Measurements from ENCODE around the gene HS3ST6.
"Not testable (repeated sequence)": the region's sequence is repeated elsewhere in the genome, so short reads cannot be mapped to it uniquely, and the experiment has no call there.

HS3ST6 gene

GRCh38 chr16:1924095-1924494 lies 5.9 kb upstream of the HS3ST6 start:
- DNase-seq, result no peak

DNA sequence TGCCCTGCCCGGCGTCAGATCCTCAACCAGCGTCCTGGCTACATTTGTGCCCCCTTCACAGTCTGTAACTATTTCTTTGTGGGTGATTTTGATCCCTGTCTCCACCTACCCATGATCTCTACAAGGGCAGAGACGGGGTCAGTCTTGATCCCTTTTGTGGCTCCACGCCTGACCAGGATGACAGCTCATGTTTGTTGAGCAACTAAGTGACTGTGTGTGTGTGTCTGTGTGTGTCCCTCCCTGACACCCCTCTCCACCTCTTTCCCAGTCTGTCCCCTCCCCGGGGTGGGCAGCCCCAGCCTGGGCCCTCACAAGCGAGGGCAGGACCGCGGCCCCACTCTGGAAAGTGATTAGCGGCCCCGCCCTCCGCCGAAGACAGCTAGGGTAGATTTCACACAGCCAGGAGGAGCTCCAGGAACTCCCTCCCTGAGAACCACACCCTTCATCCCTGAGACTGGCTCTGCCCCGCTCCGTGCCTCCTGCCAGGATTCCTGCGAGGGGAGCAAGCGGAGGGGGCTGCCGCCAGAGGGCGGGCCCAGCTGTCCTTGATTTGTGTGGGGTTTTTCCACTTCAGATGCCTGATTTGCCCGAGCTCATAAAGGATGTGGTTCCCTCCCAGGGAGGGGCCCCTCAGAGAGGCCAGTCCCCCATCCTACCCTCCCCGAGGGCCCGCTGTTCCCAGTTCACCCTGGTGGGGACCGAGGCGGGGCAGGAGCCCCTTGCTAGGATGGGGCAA lies 5.3 kb upstream of the HS3ST6 start:
- DNase-seq, result no peak

DNA sequence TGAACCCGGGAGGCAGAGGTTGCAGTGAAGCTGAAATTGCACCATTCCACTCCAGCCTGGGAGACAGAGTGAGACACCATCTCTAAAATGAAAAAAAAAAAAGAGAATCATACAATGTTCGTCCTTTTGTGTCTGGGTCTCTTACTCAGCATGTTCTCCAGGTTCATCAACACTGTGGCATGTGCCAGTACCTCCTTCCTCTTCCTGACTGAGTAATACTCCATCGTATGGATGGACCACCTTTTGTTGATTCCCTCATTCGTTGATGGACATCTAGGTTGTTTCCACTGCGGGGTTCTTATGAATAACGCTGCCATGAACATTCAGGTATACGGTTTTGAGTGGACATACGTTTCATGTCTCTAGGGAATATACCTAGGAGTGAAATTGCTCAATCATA lies 4.1 kb upstream of the HS3ST6 start:
- DNase-seq, result no peak

DNA sequence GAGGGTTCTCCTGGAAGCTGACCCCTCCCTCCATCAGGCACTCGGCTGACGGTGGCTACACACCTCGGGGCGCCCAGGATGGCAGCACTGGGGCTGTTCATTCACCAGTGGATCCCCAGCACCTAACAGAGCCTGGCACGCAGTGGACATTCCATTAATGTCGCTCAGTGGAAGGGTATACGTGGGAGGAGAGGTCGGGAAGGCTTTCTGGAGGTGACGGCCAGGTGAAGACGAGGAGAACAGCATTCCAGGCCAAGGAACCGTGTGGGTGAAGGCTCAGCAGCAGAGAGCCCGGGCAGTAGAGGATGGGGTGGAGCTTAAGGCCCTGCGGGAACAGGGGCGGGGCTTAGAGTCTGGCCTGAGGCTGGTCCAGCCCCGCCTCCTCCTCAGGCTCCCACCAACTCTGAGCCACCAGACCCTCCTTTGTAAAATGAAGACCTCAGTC lies 2.5 kb upstream of the HS3ST6 start:
- no peak for DNase-seq

- DNase-seq, result not testable (repeated sequence)
Observed at GRCh38 chr16:1920122-1920521, 1.9 kb upstream of the HS3ST6 start.

DNA sequence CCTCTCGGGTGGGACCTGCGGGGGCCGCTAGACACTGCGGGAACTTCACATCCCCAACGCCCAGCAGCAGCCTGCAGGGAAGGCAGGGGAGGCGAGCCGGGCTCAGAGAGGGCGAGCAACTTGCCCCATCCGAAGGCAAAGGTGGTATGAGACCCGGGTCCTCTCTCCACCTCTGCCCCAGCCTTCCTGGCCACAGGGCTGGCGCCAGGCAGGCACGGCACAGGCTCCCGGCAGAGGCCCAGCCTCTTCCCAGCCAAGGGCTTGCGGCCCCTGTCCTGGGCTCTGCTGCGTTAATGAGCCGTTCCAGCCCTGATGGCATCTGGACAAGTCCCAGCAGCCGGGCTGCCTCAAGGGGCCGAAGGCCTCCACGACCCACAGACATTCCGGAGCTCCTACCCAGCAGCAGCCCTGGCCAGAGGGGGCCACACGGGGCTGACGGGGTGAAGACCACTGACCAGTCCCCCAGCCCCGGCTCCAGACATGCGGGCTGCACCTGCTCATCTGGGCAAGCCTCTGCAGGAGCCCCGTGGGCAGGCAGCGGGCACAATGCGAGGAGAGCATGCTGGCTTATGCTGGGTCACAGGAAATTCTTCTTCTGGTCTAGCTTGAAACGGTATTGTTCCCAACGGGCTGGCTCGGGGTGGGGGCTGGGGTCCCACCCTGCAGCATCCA lies 1.2 kb upstream of the HS3ST6 start:
- no peak for DNase-seq

GRCh38 chr16:1917665-1918350 lies 407 bp downstream of the HS3ST6 start:
- no peak for DNase-seq

DNA sequence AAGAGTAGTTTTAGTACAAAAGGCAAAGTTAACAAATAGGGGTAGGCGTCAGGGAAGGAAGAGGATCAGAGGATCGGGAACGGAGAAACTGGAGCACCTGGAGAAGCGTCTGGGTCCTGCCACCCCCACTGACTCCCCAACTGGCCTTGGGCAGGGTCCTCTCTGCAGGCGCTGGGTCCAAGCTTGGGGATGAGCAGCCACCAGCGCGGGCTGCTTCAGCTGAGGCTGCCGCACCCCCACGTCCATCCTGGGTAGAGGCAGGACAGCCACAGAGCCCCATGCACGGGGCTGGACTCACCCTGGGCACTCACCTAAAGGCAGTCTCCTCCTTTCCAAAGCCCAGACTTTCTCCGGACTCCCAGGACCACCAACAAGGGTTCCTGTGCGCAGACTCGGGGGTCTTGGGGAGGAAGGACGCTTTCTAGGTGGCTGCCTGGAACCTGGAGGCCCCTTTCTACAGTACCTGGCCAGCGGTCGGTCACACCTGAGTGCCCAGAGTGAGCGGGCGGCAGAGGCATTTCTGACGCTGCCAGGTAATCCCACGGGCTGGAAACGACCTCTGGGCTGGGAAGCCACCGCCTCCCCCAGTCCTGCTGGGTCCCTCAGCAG lies 1.1 kb downstream of the HS3ST6 start:
- DNase-seq, result no peak

DNA sequence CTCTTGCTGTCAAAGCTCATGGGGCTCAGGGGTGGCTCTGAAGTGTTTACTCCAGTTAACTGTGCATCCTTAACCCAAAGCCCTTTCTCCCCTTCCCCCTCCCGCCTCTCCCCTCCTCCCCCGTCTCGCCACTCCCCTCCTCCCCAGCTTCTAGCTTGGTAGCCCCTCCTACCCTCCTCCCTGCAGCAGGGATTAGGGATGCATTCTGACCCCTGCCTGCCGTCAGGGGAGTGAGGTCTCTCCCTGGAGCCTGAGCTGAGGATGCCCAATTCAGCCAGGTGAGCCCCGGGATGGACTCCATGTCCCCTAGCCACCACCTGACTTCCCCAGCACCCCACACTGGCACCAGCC lies 1.6 kb downstream of the HS3ST6 start:
- no peak for DNase-seq

- DNase-seq, result no peak
Observed at GRCh38 chr16:1915732-1916639, 2.2 kb downstream of the HS3ST6 start.

GRCh38 chr16:1914988-1915387 lies 3.2 kb downstream of the HS3ST6 start:
- no peak for DNase-seq

- DNase-seq, result no peak
Observed at GRCh38 chr16:1914084-1914608, 4.1 kb downstream of the HS3ST6 start.

GRCh38 chr16:1913327-1914083 lies 4.7 kb downstream of the HS3ST6 start:
- peak; percentile 31 for DNase-seq

DNA sequence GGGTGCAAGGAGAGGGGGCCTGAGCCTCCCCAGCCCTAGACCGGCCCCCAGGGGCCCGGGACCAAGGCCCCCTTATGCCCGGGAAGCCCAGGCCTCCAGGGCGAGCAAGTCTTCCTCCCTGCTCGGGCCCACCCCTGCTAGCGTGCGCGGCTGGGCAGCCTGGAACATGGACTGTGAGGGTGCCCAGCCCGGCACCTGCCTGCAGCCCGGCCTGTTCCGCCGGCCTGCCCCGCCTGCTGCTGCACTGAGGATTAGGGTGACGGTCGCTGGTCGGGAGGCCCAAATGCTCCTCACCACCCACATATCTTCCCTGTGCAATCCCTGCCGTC lies 6.0 kb downstream of the HS3ST6 start:
- no peak for DNase-seq

DNA sequence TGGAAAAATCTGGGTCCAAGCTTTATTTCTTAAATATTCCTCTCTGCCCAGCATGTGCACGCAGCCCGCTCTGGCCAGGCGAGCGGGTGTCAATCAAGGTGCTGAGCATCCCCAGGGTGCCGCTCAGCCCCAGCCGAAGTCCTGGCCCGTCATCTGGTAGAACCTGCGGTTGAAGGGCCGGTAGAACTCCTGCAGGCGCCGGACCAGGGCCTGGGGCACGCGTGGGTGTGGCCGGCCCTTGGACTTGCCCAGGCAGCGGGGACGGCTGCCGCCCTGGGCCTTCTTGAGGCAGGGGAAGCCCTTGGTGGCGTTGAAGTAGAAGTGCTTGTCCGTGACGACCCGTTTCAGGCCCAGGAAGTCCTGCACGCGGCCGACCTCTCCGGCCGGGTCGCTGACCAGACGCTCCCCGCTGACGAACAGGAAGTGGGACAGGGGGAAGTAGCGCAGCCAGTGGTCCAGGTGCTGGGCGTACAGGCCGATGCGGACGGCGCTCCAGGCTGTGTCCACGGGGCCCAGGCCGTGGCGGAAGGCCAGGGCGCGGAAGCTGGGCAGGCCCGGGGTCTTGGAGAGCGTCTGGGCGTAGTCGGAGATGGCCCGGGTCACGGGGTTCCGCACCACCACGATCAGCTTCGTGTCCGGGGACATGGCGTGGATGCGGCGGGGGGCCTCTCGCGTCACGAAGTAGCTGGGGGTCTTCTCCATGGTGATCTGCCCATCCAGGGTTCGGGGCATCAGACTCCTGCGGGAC lies 6.6 kb downstream of the HS3ST6 start:
- DNase-seq, result no peak

- DNase-seq, result peak; percentile 5
Observed at GRCh38 chr16:1909561-1910231, 8.5 kb downstream of the HS3ST6 start.

- DNase-seq, result no peak
Observed at GRCh38 chr16:1908983-1909382, 9.2 kb downstream of the HS3ST6 start.

GRCh38 chr16:1908184-1908583 lies 10.0 kb downstream of the HS3ST6 start:
- DNase-seq, result no peak

GRCh38 chr16:1907226-1907860 lies 10.9 kb downstream of the HS3ST6 start:
- no peak for DNase-seq

DNA sequence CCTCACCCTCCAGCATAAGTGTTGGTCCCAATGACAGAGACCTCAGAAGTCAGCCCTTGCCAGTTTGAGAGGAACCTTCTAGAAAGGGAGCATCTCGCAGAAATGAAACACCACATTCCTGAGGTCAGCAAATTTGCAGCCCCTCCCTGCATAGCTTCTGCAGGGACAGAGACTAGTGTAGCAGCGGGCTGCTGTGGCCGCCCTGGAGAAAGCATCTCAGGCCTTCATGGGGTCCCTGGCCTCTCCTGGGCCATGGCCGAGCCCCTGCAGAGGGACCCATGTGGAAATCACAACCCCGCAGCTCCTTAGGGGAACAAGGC lies 11.4 kb downstream of the HS3ST6 start:
- DNase-seq, result no peak
